Measurements from ENCODE around the gene MPC2. TPM values are rescaled to one million over a fixed set of nuclear protein-coding genes. Genes with fewer than 3 reads are reported as not detected.
"Not testable (repeated sequence)": the region's sequence is repeated elsewhere in the genome, so short reads cannot be mapped to it uniquely, and the experiment has no call there.

MPC2 gene
- total RNA-seq, 6 donors from 2014 or later, result 11.5 to 55.6 (median 26.7) TPM

DNA sequence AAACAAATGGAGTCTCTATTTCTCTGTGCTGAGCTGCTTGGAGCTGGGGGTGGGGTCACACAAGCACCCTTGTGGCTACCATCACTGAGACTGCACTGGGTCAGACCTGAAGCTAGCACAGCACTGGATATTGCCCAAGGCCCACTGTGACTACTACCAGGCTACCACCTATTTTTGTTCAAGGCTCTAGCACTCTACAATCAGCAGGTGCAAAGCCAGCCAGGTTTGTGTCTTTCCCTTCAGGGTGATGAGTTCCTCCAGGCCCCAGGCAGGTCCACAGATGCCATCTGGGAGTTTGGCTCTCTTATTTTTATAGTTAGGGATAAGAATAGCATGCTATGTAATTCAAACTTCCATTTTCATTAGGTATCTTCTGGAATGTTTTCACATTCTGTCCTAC lies 46.5 kb downstream of the MPC2 start:
- no peaks in the 10 kb centered on the region for H3K27me3 ChIP-seq
- no peak for DNase-seq
- H3K36me3 ChIP-seq, result no peaks in the 10 kb centered on the region
- no peak for ATAC-seq (ENCODE audit: low FRiP score in 2 of 2)
- H3K27ac ChIP-seq, result no peak overlapping the region
- H3K9me3 ChIP-seq, result no peaks in the 10 kb centered on the region
- H3K4me3 ChIP-seq, result no peak overlapping the region
- H3K4me1 ChIP-seq, result no peaks in the 10 kb centered on the region
- TF ChIP-seq POLR2A (IDR thresholded peaks at IDR 0.05) (no peak), POLR2AphosphoS5 (IDR thresholded peaks at IDR 0.05) (no peak), CTCF (IDR thresholded peaks at IDR 0.05) (no peak), EP300 (IDR thresholded peaks at IDR 0.05) (no peak)

DNA sequence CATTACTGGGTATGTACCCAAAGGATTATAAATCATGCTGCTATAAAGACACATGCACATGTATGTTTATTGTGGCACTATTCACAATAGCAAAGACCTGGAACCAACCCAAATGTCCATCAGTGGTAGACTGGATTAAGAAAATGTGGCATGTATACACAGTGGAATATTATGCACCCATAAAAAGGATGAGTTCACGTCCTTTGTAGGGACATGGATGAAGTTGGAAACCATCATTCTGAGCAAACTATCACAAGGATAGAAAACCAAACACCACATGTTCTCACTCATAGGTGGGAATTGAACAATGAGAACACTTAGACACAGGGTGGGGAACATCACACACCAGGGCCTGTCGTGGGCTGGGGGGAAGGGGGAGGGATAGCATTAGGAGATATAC lies 49.7 kb downstream of the MPC2 start:
- H3K36me3 ChIP-seq; ATAC-seq (ENCODE audit: low FRiP score in 2 of 2); H3K27me3 ChIP-seq; H3K9me3 ChIP-seq; H3K27ac ChIP-seq; H3K4me3 ChIP-seq; DNase-seq; H3K4me1 ChIP-seq: not testable (repeated sequence)
- WGBS, 2 donors, result 84 to 90% methylated on average over 2 of the region's 2 CpGs

- Histone ChIP-seq H3K4me3 (no peak overlapping the region), H3K27me3 (no peaks in the 10 kb centered on the region), H3K9me3 (no peaks in the 10 kb centered on the region), H3K27ac (no peak overlapping the region), H3K4me1 (no peaks in the 10 kb centered on the region), H3K36me3 (no peaks in the 10 kb centered on the region)
- 91 to 97% methylated on average over 7 to 8 of the region's 8 CpGs for WGBS, 2 donors
- ATAC-seq (ENCODE audit: low FRiP score in 2 of 2) (no peak), DNase-seq (no peak)
- TF ChIP-seq EP300 (IDR thresholded peaks at IDR 0.05) (no peak), CTCF (IDR thresholded peaks at IDR 0.05) (no peak), POLR2AphosphoS5 (IDR thresholded peaks at IDR 0.05) (no peak), POLR2A (IDR thresholded peaks at IDR 0.05) (no peak)
These were observed 54.5 kb downstream of the MPC2 start for GRCh38 chr1:167882376-167882775.

DNA sequence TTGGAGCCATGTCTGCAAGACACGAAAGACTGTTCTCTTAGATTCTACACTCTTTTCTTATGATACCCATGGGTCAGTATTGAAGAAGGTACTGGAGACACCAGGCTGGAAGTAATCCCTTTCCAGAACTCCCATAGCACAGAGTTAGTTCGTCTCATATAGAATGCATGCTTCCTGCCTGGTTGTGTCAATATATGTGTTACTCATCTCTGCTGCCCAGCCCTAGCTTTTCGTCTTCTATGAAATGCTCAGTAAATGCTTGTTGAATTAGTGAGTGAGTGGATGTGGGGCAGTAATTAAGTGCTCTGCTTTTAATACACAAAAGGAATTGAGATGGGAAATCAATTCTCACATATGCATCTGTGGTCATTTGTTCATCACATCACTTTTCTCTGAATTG lies 55.1 kb downstream of the MPC2 start:
- WGBS, 2 donors, result 84 to 85% methylated on average over 3 of the region's 3 CpGs

DNA sequence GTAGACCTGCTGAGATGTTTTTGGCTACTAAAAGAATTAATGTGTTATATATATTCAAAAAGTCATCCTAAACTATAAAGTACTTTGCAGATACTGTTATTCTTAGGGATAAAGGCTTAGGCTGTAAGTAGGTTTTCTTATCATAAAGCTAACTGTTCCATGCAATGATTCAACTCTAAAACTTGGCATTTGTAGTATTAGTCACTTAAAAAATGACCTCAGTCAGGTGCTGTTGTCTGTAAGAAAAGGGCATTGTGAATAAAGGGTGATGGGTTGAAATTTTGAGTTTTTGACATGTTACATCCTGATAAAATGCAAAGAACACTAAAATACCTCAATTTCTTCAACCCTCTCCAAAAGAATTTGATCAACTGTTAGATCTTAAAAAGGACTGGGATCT lies 55.8 kb downstream of the MPC2 start:
- no peak for ATAC-seq (ENCODE audit: low FRiP score in 2 of 2)

More for the DNA sequence above, 55.1 kb downstream of the MPC2 start:
- DNase-seq (no peak), ATAC-seq (ENCODE audit: low FRiP score in 2 of 2) (no peak)
- TF ChIP-seq CTCF (IDR thresholded peaks at IDR 0.05) (no peak), POLR2A (IDR thresholded peaks at IDR 0.05) (no peak), EP300 (IDR thresholded peaks at IDR 0.05) (no peak), POLR2AphosphoS5 (IDR thresholded peaks at IDR 0.05) (no peak)
- Histone ChIP-seq H3K36me3 (no peaks in the 10 kb centered on the region), H3K4me1 (no peaks in the 10 kb centered on the region), H3K4me3 (no peak overlapping the region), H3K27ac (no peak overlapping the region), H3K27me3 (no peaks in the 10 kb centered on the region), H3K9me3 (no peaks in the 10 kb centered on the region)

More for the DNA sequence above, 55.8 kb downstream of the MPC2 start:
- Histone ChIP-seq H3K9me3 (no peaks in the 10 kb centered on the region), H3K27ac (no peak overlapping the region), H3K4me1 (no peaks in the 10 kb centered on the region), H3K4me3 (no peak overlapping the region), H3K36me3 (no peaks in the 10 kb centered on the region), H3K27me3 (no peaks in the 10 kb centered on the region)
- TF ChIP-seq EP300 (IDR thresholded peaks at IDR 0.05) (no peak), CTCF (IDR thresholded peaks at IDR 0.05) (no peak), POLR2AphosphoS5 (IDR thresholded peaks at IDR 0.05) (no peak), POLR2A (IDR thresholded peaks at IDR 0.05) (no peak)
- DNase-seq, result no peak
